Activated T-cell treated with anti-CD3 and anti-CD28 coated beads, Interleukin-2, amount 50 U/mL, for 1 hour (primary cell): ENCODE data around the gene SMCHD1.
A peak's percentile ranks its signal among the peaks of the same experiment; 100 is the strongest.
"Not testable (repeated sequence)": the region's sequence is repeated elsewhere in the genome, so short reads cannot be mapped to it uniquely, and the experiment has no call there.

ENCODE experiments used
- DNase-seq: peaks from one replicate; pipeline ENCODE4 v3.0.0-alpha.2; 2020

Gene SMCHD1

GRCh38 chr18:2823966-2824365, 168.4 kb downstream of the SMCHD1 start:
- DNase-seq: no peak

- no peak for DNase-seq
Measured at GRCh38 chr18:2824865-2825264, 169.3 kb downstream of the SMCHD1 start.

GRCh38 chr18:2825613-2826175, 170.2 kb downstream of the SMCHD1 start:
- no peak for DNase-seq

- DNase-seq: no peak
Measured at GRCh38 chr18:2826581-2826980, 171.1 kb downstream of the SMCHD1 start.

- no peak for DNase-seq
Measured at GRCh38 chr18:2827061-2827460, 171.5 kb downstream of the SMCHD1 start.

- not testable (repeated sequence) for DNase-seq
Measured at GRCh38 chr18:2836118-2836517, 180.6 kb downstream of the SMCHD1 start.

GRCh38 chr18:2837290-2837689, 181.8 kb downstream of the SMCHD1 start:
- DNase-seq: not testable (repeated sequence)

- no peak for DNase-seq
Measured at GRCh38 chr18:2839202-2839601, 183.7 kb downstream of the SMCHD1 start.

- DNase-seq: no peak
Measured at GRCh38 chr18:2840521-2840920, 185.0 kb downstream of the SMCHD1 start.

GRCh38 chr18:2843146-2843545, 187.6 kb downstream of the SMCHD1 start:
- no peak for DNase-seq

- no peak for DNase-seq
Measured at GRCh38 chr18:2845172-2845571, 189.6 kb downstream of the SMCHD1 start.

GRCh38 chr18:2846636-2847316, 191.2 kb downstream of the SMCHD1 start, which contains the start of gene EMILIN2:
TSS of gene EMILIN2 (plus strand) at chr18:2847006. CDS start at chr18:2847189, 183 bp downstream.
- peak; percentile 61 for DNase-seq

- DNase-seq: peak; percentile 41
Measured at GRCh38 chr18:2847317-2848246, 192.1 kb downstream of the SMCHD1 start.

GRCh38 chr18:2848247-2849246, 193.0 kb downstream of the SMCHD1 start:
- no peak for DNase-seq

GRCh38 chr18:2850816-2851215, 195.3 kb downstream of the SMCHD1 start:
- no peak for DNase-seq

- DNase-seq: no peak
Measured at GRCh38 chr18:2851771-2852170, 196.2 kb downstream of the SMCHD1 start.

- DNase-seq: not testable (repeated sequence)
Measured at GRCh38 chr18:2852460-2852859, 196.9 kb downstream of the SMCHD1 start.

GRCh38 chr18:2853173-2853925, 197.8 kb downstream of the SMCHD1 start:
- no peak for DNase-seq

GRCh38 chr18:2853926-2854664, 198.6 kb downstream of the SMCHD1 start:
- no peak for DNase-seq
